ENCODE measurements around the gene EMILIN1. TPM values are rescaled to one million over a fixed set of nuclear protein-coding genes. Genes with fewer than 3 reads are reported as not detected.

EMILIN1 gene
- total and polyA plus RNA-seq, 2 donors (not counting 1 experiment from before 2014, with no cell fraction given), result 46.8 to 187 TPM

DNA sequence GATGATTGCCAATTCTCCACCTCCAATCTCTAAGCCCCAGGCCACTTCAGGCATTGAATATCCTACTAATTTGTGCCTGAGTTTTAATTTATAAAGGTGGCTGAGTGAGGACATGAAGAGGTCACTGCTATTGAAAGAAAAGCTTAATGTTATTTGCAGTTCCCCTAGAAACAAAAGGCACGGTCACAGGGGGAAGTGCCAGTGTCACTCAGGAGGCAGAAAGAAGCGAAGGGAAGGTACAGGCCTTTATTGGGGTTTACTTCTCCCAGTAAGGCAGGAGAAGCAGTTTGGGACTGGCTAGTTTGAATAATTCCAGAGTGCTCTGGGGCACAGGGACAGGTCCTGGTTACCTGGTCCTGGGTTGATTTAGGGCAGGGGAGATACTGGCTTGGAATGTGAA, 43.5 kb downstream of the EMILIN1 start:
- no peak for TF ChIP-seq EZH2 (IDR thresholded peaks at IDR 0.05; ENCODE audit: low read length, missing control alignments)
- TF ChIP-seq, protein P1, sequence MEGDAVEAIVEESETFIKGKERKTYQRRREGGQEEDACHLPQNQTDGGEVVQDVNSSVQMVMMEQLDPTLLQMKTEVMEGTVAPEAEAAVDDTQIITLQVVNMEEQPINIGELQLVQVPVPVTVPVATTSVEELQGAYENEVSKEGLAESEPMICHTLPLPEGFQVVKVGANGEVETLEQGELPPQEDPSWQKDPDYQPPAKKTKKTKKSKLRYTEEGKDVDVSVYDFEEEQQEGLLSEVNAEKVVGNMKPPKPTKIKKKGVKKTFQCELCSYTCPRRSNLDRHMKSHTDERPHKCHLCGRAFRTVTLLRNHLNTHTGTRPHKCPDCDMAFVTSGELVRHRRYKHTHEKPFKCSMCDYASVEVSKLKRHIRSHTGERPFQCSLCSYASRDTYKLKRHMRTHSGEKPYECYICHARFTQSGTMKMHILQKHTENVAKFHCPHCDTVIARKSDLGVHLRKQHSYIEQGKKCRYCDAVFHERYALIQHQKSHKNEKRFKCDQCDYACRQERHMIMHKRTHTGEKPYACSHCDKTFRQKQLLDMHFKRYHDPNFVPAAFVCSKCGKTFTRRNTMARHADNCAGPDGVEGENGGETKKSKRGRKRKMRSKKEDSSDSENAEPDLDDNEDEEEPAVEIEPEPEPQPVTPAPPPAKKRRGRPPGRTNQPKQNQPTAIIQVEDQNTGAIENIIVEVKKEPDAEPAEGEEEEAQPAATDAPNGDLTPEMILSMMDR (conservative IDR thresholded peaks at IDR 0.05 in 1 of 2, IDR thresholded peaks at IDR 0.05 in 1 of 2; ENCODE audit: low read depth in 1 of 2, low read length in 2 of 2), result no peak
- no peak overlapping the region for H3K27ac ChIP-seq (ENCODE audit: insufficient read depth, low read length)
- H3K4me3 ChIP-seq (replicated peaks in 1 of 4; ENCODE audit: control extremely low read depth in 1 of 4, insufficient read depth in 1 of 4, low read depth in 3 of 4, low read length in 4 of 4), result no peak overlapping the region
- no peaks in the 10 kb centered on the region for H3K36me3 ChIP-seq (ENCODE audit: control insufficient read depth, insufficient read depth, low read length)
- peaks cover 36% of the 10 kb centered on the region for H3K27me3 ChIP-seq (ENCODE audit: control insufficient read depth, insufficient read depth, low read length)
- H3K9me3 ChIP-seq (ENCODE audit: control insufficient read depth, insufficient read depth, low read depth, low read length), result no peaks in the 10 kb centered on the region
- no peak for DNase-seq (ENCODE audit: low read depth in 2 of 2)
- no peak overlapping the region for H3K4me2 ChIP-seq (ENCODE audit: extremely low read depth, insufficient read depth, low read length)
- H2AFZ ChIP-seq (ENCODE audit: low read length), result no peak overlapping the region
- H3K9ac ChIP-seq (ENCODE audit: insufficient read depth, low read length), result no peak overlapping the region
- H3K4me1 ChIP-seq (ENCODE audit: control insufficient read depth, extremely low read depth, insufficient read depth, low read length), result no peaks in the 10 kb centered on the region
- no peaks in the 10 kb centered on the region for H3K79me2 ChIP-seq (ENCODE audit: control insufficient read depth, insufficient read depth, low read length)
- no peaks in the 10 kb centered on the region for H4K20me1 ChIP-seq (ENCODE audit: control insufficient read depth, extremely low read depth, insufficient read depth, low read length)

DNA sequence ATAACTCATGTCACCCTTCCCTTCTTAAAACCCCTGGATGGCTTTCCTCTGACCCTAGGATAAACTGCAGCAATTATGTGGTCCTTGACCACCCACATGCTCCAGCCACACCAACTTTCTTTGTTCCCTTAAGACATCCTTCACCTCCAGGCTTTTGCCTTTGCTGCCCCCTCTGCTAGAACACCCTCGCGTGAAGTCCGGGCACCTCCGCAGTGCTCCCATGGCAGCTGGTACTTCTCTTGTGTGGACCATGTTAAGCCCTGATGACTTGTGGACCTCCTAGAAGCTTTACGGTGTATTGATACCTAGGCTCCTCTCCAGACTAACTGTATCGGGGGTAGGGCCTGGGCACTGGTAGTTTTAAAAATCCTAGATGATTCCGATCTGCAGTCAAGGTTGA, 44.4 kb downstream of the EMILIN1 start:
- H3K9ac ChIP-seq (ENCODE audit: insufficient read depth, low read length), result no peak overlapping the region
- no peak overlapping the region for H3K4me2 ChIP-seq (ENCODE audit: extremely low read depth, insufficient read depth, low read length)
- no peak overlapping the region for H3K27ac ChIP-seq (ENCODE audit: insufficient read depth, low read length)
- H3K4me3 ChIP-seq (replicated peaks in 1 of 4; ENCODE audit: control extremely low read depth in 1 of 4, insufficient read depth in 1 of 4, low read depth in 3 of 4, low read length in 4 of 4), result no peak overlapping the region
- H4K20me1 ChIP-seq (ENCODE audit: control insufficient read depth, extremely low read depth, insufficient read depth, low read length), result no peaks in the 10 kb centered on the region
- no peak overlapping the region for H2AFZ ChIP-seq (ENCODE audit: low read length)
- no peaks in the 10 kb centered on the region for H3K9me3 ChIP-seq (ENCODE audit: control insufficient read depth, insufficient read depth, low read depth, low read length)
- H3K79me2 ChIP-seq (ENCODE audit: control insufficient read depth, insufficient read depth, low read length), result no peaks in the 10 kb centered on the region
- H3K27me3 ChIP-seq (ENCODE audit: control insufficient read depth, insufficient read depth, low read length), result peaks cover 36% of the 10 kb centered on the region
- no peaks in the 10 kb centered on the region for H3K36me3 ChIP-seq (ENCODE audit: control insufficient read depth, insufficient read depth, low read length)
- no peaks in the 10 kb centered on the region for H3K4me1 ChIP-seq (ENCODE audit: control insufficient read depth, extremely low read depth, insufficient read depth, low read length)
- no peak for DNase-seq (ENCODE audit: low read depth in 2 of 2)
- TF ChIP-seq EZH2 (IDR thresholded peaks at IDR 0.05; ENCODE audit: low read length, missing control alignments), result no peak
- TF ChIP-seq, protein P1 (conservative IDR thresholded peaks at IDR 0.05 in 1 of 2, IDR thresholded peaks at IDR 0.05 in 1 of 2; ENCODE audit: low read depth in 1 of 2, low read length in 2 of 2), result no peak

DNA sequence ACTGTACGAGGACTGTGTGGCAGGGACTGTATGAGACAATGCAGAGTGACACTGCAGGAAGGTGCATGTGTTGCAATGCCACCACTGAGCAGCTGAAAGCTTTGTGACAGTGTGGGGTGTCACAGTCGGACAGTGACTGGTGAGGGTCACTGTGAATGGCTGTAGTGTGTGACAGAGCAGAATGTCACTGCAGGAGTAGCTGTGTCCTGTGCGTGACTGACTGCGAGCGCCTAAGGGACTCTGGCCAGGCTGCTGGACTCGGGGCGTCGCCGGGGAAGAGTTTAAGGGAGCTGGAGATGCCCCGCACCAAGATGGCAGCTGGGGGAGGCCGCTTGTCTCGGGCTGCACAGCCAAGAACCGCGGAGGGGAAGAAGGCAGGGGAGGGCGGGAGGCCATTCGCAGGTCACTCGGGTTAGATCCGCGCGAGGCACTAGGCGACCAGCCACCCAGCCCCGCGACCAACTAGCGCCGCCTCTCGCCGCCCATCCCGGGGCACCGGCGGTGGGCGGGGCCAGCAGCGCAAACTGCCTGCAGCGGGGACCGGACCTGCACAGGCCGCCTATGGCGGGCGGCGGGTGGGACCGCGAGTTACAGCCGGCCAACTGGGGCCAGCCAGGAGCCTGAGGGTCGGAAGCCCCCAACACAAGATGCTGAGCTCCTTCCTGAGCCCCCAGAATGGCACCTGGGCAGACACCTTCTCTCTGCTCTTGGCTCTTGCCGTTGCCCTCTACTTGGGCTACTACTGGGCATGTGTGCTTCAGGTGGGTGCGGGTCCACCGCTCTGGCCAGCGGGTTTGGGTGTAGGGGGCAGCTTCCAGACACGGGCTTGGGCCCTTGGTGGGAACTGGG, 45.1 kb downstream of the EMILIN1 start, which contains the start of gene ABHD1:
Gene ABHD1 (plus strand): TSS at position 514 of the 849 bp plus-strand sequence. CDS start 134 bp downstream, at position 648.
- no peaks in the 10 kb centered on the region for H3K79me2 ChIP-seq (ENCODE audit: control insufficient read depth, insufficient read depth, low read length)
- peaks cover 29% of the 10 kb centered on the region for H3K27me3 ChIP-seq (ENCODE audit: control insufficient read depth, insufficient read depth, low read length)
- no peaks in the 10 kb centered on the region for H3K9me3 ChIP-seq (ENCODE audit: control insufficient read depth, insufficient read depth, low read depth, low read length)
- H3K27ac ChIP-seq (ENCODE audit: insufficient read depth, low read length), result no peak within 1 kb of the TSS
- H3K4me3 ChIP-seq (replicated peaks in 1 of 4; ENCODE audit: control extremely low read depth in 1 of 4, insufficient read depth in 1 of 4, low read depth in 3 of 4, low read length in 4 of 4), result peak within 1 kb of the TSS; percentile 48 to 62 (median 52)
- H3K4me1 ChIP-seq (ENCODE audit: control insufficient read depth, extremely low read depth, insufficient read depth, low read length), result no peaks in the 10 kb centered on the region
- peak in 1 of 2 donors; percentile 11 for DNase-seq (ENCODE audit: low read depth in 2 of 2)
- no peaks in the 10 kb centered on the region for H4K20me1 ChIP-seq (ENCODE audit: control insufficient read depth, extremely low read depth, insufficient read depth, low read length)
- H3K36me3 ChIP-seq (ENCODE audit: control insufficient read depth, insufficient read depth, low read length), result no peaks in the 10 kb centered on the region
- H2AFZ ChIP-seq (ENCODE audit: low read length), result peak within 1 kb of the TSS; percentile 92
- TF ChIP-seq, protein P1 (conservative IDR thresholded peaks at IDR 0.05 in 1 of 2, IDR thresholded peaks at IDR 0.05 in 1 of 2; ENCODE audit: low read depth in 1 of 2, low read length in 2 of 2), result no peak
- no peak within 1 kb of the TSS for H3K9ac ChIP-seq (ENCODE audit: insufficient read depth, low read length)
- peak within 1 kb of the TSS; percentile 85 for H3K4me2 ChIP-seq (ENCODE audit: extremely low read depth, insufficient read depth, low read length)

Measured in fibroblast of lung (primary cell).